A673 (cell line): ENCODE data around the gene PRR15L. TPM values are rescaled to one million over a fixed set of nuclear protein-coding genes. Genes with fewer than 3 reads are reported as not detected.

Experiments
- BruUV-seq: library from RNA; stranded (reverse); fragments of 400-500 nt; replicated peaks from 2 replicates; lab custom pipeline; 2021; lab: Mats Ljungman, UMichigan
- CTCF ChIA-PET: fragments of 300-600 bp; sonication (Branson Sonifier 250); formaldehyde crosslinking; loops from one replicate; lab custom pipeline; 2022; ENCODE audit warnings: antibody characterized with exemption; lab: Charles Lee
- POLR2A ChIA-PET: fragments of 300-600 bp; sonication (Branson Sonifier 250); formaldehyde crosslinking; loops from one replicate; lab custom pipeline; 2022; ENCODE audit warnings: antibody characterized with exemption; ENCODE audit not compliant: low non-redundant PET; lab: Charles Lee
- DNase-seq: peaks from one replicate; pipeline ENCODE4 v3.0.0-alpha.2; 2015; ENCODE audit warnings: low spot score
- H3K27ac ChIP-seq: fragments of 200-600 bp; sonication (generic); 2 replicates; pipeline ENCODE4 v1.5.1; 2016; ENCODE audit warnings: mixed run types, low read depth, mild to moderate bottlenecking, mixed read lengths, antibody characterized with exemption, low read length; ENCODE audit not compliant: poor library complexity, severe bottlenecking
- H3K27me3 ChIP-seq: fragments of 200-600 bp; sonication (generic); replicated peaks from 2 replicates; pipeline ENCODE4 v1.6.1; 2017; ENCODE audit warnings: mixed run types, low read depth, mild to moderate bottlenecking, mixed read lengths, antibody characterized with exemption, low read length; ENCODE audit not compliant: insufficient read depth, poor library complexity
- H3K36me3 ChIP-seq: fragments of 200-600 bp; sonication (generic); 2 replicates; pipeline ENCODE4 v1.6.1; 2016; ENCODE audit warnings: mixed run types, mild to moderate bottlenecking, mixed read lengths, antibody characterized with exemption, low read length; ENCODE audit not compliant: insufficient read depth, poor library complexity, severe bottlenecking
- H3K4me1 ChIP-seq: fragments of 200-600 bp; sonication (generic); 2 replicates; pipeline ENCODE4 v1.6.1; 2017; ENCODE audit warnings: mixed run types, mild to moderate bottlenecking, mixed read lengths, antibody characterized with exemption, low read length; ENCODE audit not compliant: insufficient read depth, poor library complexity, severe bottlenecking
- H3K4me3 ChIP-seq: fragments of 200-600 bp; sonication (generic); 2 replicates; pipeline ENCODE4 v1.5.1; 2016; ENCODE audit warnings: low read depth, mixed run types, mild to moderate bottlenecking, mixed read lengths, low read length; ENCODE audit not compliant: poor library complexity, severe bottlenecking
- H3K9me3 ChIP-seq: fragments of 200-600 bp; sonication (generic); 2 replicates; pipeline ENCODE4 v1.6.1; 2016; ENCODE audit warnings: mixed run types, low read depth, mild to moderate bottlenecking, mixed read lengths, antibody characterized with exemption, low read length; ENCODE audit not compliant: poor library complexity, severe bottlenecking
- CTCF ChIP-seq: fragments of 300-800, 200-600 bp; sonication (generic); conservative IDR thresholded peaks from 2 replicates; pipeline ENCODE4 v1.5.1; 2017; ENCODE audit warnings: low read depth, mild to moderate bottlenecking, antibody characterized with exemption, low read length, moderate library complexity, mixed read lengths
- EZH2 ChIP-seq: fragments of 200-600 bp; sonication (generic); IDR thresholded peaks from 2 replicates; pipeline ENCODE4 v1.6.1; 2017; ENCODE audit warnings: borderline replicate concordance, low read depth, mild to moderate bottlenecking, mixed read lengths, antibody characterized with exemption, low read length; ENCODE audit not compliant: poor library complexity, severe bottlenecking
- intact Hi-C: fragments of 100-400 bp; cut with micrococcal nuclease; formaldehyde crosslinking; loops from one replicate; pipeline ENCODE4 v1.10.0; 2022; ENCODE audit not compliant: unreplicated experiment
- total RNA-seq: library from RNA; stranded (reverse); gene quantifications from 2 replicates; pipeline ENCODE4 v1.2.3, GENCODE V29; 2021

The PRR15L gene
- total RNA-seq, 1 experiment from 2014 or later = not detected

DNA sequence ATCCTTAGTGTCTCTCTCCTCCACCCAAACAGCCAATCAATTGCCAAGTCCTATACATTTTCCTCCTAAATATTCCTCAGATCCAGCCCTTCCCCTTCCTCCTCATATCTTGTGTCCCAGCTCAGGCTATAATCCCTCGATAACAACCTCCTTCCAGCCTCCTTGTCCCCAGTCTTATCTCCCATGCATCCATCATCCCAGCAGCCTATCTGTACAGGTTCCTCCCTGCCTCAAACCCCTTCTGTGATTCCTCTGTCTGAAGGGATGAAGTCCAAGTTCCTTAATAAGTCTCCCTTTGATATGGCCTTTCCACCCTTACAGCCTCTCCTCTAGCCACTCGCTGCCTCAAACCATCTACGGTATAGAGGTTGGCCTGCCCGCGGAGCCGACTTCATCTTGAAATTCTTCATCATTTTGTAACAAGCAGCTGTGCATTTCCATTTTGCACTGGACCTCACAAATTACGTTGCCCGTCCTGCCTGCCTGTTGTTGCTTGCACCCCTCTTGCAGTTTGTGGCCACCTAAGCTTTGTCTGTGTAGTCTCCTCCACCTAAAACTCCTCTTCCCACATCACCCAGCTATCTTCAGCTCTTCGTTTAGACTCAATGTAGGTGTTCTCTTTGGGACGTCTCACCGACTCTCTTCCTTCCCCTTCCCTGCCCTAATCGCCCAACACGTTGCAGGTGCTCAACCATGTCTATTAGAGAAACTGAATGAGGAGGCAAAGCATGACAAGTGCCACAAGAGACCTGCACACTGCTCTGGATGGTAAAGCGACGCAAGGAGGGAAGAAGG lies 12.4 kb upstream of the PRR15L start:
- no peaks in the 10 kb centered on the region for H3K27me3 ChIP-seq
- H3K9me3 ChIP-seq = no peaks in the 10 kb centered on the region
- intact Hi-C loops = loop anchor here (1.0 kb wide), 1 partner anchor 22 kb away; no protein-coding TSS in a partner anchor
- BruUV-seq = no TSS peak
- ChIA-PET POLR2A (no interaction called here), CTCF (interaction anchor here (0.7 to 2.0 kb wide), 9 partner anchors 15 to 909 kb away, joined by 3 to 9 read pairs (median 4); partner anchors contain the start of gene PNPO)
- peaks cover 18% of the 10 kb centered on the region for H3K36me3 ChIP-seq
- H3K4me3 ChIP-seq = peak overlapping the region; percentile 27
- TF ChIP-seq CTCF = no peak
- no peak for TF ChIP-seq EZH2
- H3K4me1 ChIP-seq = peaks cover 8% of the 10 kb centered on the region
- no peak for DNase-seq
- H3K27ac ChIP-seq = no peak overlapping the region

- no peak for TF ChIP-seq EZH2
- no peak for TF ChIP-seq CTCF
- DNase-seq = no peak
- intact Hi-C loops = no loop called here
- peaks cover 5% of the 10 kb centered on the region for H3K36me3 ChIP-seq
- CTCF ChIA-PET = interaction anchor here (0.6 kb wide), 1 partner anchor 42 kb away, joined by 5 read pairs; no protein-coding TSS in a partner anchor
- POLR2A ChIA-PET = no interaction called here
- H3K4me1 ChIP-seq = peaks cover 8% of the 10 kb centered on the region
- BruUV-seq = no TSS peak
- H3K4me3 ChIP-seq = no peak overlapping the region
- no peaks in the 10 kb centered on the region for H3K9me3 ChIP-seq
- no peak overlapping the region for H3K27ac ChIP-seq
- no peaks in the 10 kb centered on the region for H3K27me3 ChIP-seq
These were observed 11.2 kb upstream of the PRR15L start for GRCh38 chr17:47968836-47969235.

GRCh38 chr17:47967607-47968252 lies 10.0 kb upstream of the PRR15L start:
- H3K4me1 ChIP-seq = peaks cover 8% of the 10 kb centered on the region
- TF ChIP-seq CTCF = no peak
- TF ChIP-seq EZH2 = no peak
- intact Hi-C loops = no loop called here
- no peaks in the 10 kb centered on the region for H3K36me3 ChIP-seq
- CTCF ChIA-PET = no interaction called here
- H3K4me3 ChIP-seq = no peak overlapping the region
- no peak for DNase-seq
- no peaks in the 10 kb centered on the region for H3K27me3 ChIP-seq
- no peaks in the 10 kb centered on the region for H3K9me3 ChIP-seq
- POLR2A ChIA-PET = no interaction called here
- BruUV-seq = no TSS peak
- no peak overlapping the region for H3K27ac ChIP-seq
